Measurements from ENCODE around the gene C7orf25. TPM values are rescaled to one million over a fixed set of nuclear protein-coding genes. Genes with fewer than 3 reads are reported as not detected.

C7orf25 gene
- total and polyA plus RNA-seq, 10 of the 15 experiments (the other 5 are each of a cell fraction or from before 2014, with no cell fraction given) = 0.63 to 3.2 (median 1.7) TPM

DNA sequence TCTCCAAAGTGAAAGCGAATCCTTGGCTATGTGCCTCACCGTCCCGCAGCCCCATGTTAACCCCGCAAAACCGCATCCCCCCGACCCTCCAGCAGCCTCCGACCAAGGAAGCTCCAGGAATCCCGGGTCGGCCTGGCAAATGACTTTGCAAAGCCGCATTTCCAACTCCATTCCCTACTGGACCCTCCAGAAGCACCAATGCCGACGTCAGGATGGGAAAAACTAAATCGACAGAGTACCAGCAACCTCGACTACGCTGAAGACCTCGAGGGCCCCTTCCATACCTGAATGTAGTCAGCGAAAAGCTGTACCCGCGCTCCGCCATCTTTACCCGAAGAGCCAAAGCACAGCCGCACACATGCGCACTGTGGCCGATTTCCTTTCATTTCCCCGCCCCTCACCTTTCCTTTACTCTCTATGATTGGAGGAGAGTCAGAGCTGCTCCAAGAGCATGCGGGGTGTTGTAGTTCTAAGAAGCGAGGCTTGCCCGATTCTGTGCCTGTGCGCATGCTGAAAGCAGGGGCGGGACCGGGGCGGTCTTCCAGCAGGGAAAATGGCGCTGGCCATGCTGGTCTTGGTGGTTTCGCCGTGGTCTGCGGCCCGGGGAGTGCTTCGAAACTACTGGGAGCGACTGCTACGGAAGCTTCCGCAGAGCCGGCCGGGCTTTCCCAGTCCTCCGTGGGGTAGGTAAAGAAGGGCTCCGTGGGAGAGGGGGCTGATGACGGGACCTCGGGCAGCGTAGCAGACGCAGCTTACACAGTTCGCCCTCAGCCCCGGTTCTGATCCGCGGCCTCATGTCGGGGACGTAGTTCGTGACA is 20.2 kb upstream of the C7orf25 start, which contains the start of the genes MRPL32 and PSMA2 (continued):
- TF ChIP-seq, protein P1, sequence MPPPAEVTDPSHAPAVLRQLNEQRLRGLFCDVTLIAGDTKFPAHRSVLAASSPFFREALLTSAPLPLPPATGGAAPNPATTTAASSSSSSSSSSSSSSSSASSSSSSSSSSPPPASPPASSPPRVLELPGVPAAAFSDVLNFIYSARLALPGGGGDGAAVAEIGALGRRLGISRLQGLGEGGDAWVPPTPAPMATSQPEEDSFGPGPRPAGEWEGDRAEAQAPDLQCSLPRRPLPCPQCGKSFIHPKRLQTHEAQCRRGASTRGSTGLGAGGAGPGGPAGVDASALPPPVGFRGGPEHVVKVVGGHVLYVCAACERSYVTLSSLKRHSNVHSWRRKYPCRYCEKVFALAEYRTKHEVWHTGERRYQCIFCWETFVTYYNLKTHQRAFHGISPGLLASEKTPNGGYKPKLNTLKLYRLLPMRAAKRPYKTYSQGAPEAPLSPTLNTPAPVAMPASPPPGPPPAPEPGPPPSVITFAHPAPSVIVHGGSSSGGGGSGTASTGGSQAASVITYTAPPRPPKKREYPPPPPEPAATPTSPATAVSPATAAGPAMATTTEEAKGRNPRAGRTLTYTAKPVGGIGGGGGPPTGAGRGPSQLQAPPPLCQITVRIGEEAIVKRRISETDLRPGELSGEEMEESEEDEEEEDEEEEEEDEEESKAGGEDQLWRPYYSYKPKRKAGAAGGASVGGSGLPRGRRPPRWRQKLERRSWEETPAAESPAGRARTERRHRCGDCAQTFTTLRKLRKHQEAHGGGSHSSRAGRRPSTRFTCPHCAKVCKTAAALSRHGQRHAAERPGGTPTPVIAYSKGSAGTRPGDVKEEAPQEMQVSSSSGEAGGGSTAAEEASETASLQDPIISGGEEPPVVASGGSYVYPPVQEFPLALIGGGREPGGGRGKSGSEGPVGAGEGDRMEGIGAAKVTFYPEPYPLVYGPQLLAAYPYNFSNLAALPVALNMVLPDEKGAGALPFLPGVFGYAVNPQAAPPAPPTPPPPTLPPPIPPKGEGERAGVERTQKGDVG (CRISPR knock-in tag; IDR thresholded peaks at IDR 0.05) = no peak
- TF ChIP-seq RFX5 (IDR thresholded peaks at IDR 0.05; ENCODE audit: low read depth, low read length) (no peak), RELA (IDR thresholded peaks at IDR 0.05; ENCODE audit: borderline replicate concordance, partially characterized antibody) (no peak), ZNF384 (IDR thresholded peaks at IDR 0.05; ENCODE audit: borderline replicate concordance, low read depth, low read length) (no peak), SIX5 (IDR thresholded peaks at IDR 0.05; ENCODE audit: low read depth, low read length, severe bottlenecking) (peak; percentile 92), RAD21 (IDR thresholded peaks at IDR 0.05; ENCODE audit: insufficient read depth, low read depth, low read length) (no peak), SP1 (IDR thresholded peaks at IDR 0.05; ENCODE audit: low read depth, low read length) (peak; percentile 72), MXI1 (IDR thresholded peaks at IDR 0.05; ENCODE audit: low read depth, low read length) (peak; percentile 97), NFYB (IDR thresholded peaks at IDR 0.05; ENCODE audit: insufficient read depth, low read depth, low read length) (peak; percentile 38; the same call in 1 of the 2 replicates), TAF1 (IDR thresholded peaks at IDR 0.05; ENCODE audit: borderline replicate concordance, low read depth, low read length) (peak; percentile 97), SUZ12 (IDR thresholded peaks at IDR 0.05; ENCODE audit: unreplicated experiment) (no peak), IRF4 (IDR thresholded peaks at IDR 0.05; ENCODE audit: low read depth, low read length) (no peak), ZZZ3 (IDR thresholded peaks at IDR 0.05; ENCODE audit: control insufficient read depth, insufficient read length, low read depth) (no peak), MTA2 (IDR thresholded peaks at IDR 0.05; ENCODE audit: low read depth) (no peak), CBFB (IDR thresholded peaks at IDR 0.05; ENCODE audit: low read depth) (peak; percentile 81; the same call in 1 of the 2 replicates), SREBF2 (IDR thresholded peaks at IDR 0.05; ENCODE audit: low read length) (no peak), CEBPB (IDR thresholded peaks at IDR 0.05; ENCODE audit: borderline replicate concordance in 1 of 2, low read depth in 2 of 2, low read length in 2 of 2) (no peak), POU2F2 (IDR thresholded peaks at IDR 0.05; ENCODE audit: borderline replicate concordance, low read depth, low read length) (0 out of 3 replicates have a peak, but pooled peaks have one; percentile 7), TCF12 (IDR thresholded peaks at IDR 0.05; ENCODE audit: low read depth, low read length) (no peak; the same call in 1 of the 2 replicates), DPF2 (IDR thresholded peaks at IDR 0.05) (no peak), POLR2AphosphoS2 (IDR thresholded peaks at IDR 0.05; ENCODE audit: low read depth, low read length) (peak; percentile 64; the same call in 1 of the 2 replicates)
- TF ChIP-seq, protein P2, sequence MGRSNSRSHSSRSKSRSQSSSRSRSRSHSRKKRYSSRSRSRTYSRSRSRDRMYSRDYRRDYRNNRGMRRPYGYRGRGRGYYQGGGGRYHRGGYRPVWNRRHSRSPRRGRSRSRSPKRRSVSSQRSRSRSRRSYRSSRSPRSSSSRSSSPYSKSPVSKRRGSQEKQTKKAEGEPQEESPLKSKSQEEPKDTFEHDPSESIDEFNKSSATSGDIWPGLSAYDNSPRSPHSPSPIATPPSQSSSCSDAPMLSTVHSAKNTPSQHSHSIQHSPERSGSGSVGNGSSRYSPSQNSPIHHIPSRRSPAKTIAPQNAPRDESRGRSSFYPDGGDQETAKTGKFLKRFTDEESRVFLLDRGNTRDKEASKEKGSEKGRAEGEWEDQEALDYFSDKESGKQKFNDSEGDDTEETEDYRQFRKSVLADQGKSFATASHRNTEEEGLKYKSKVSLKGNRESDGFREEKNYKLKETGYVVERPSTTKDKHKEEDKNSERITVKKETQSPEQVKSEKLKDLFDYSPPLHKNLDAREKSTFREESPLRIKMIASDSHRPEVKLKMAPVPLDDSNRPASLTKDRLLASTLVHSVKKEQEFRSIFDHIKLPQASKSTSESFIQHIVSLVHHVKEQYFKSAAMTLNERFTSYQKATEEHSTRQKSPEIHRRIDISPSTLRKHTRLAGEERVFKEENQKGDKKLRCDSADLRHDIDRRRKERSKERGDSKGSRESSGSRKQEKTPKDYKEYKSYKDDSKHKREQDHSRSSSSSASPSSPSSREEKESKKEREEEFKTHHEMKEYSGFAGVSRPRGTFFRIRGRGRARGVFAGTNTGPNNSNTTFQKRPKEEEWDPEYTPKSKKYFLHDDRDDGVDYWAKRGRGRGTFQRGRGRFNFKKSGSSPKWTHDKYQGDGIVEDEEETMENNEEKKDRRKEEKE (IDR thresholded peaks at IDR 0.05) = no peak
- TF ChIP-seq, protein P3, sequence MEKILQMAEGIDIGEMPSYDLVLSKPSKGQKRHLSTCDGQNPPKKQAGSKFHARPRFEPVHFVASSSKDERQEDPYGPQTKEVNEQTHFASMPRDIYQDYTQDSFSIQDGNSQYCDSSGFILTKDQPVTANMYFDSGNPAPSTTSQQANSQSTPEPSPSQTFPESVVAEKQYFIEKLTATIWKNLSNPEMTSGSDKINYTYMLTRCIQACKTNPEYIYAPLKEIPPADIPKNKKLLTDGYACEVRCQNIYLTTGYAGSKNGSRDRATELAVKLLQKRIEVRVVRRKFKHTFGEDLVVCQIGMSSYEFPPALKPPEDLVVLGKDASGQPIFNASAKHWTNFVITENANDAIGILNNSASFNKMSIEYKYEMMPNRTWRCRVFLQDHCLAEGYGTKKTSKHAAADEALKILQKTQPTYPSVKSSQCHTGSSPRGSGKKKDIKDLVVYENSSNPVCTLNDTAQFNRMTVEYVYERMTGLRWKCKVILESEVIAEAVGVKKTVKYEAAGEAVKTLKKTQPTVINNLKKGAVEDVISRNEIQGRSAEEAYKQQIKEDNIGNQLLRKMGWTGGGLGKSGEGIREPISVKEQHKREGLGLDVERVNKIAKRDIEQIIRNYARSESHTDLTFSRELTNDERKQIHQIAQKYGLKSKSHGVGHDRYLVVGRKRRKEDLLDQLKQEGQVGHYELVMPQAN (conservative IDR thresholded peaks at IDR 0.05) = peak; percentile 70; the same call in 1 of the 2 replicates

Data from GM12878 (cell line).